ENCODE results near the gene DENND5A. TPM values are rescaled to one million over a fixed set of nuclear protein-coding genes. Genes with fewer than 3 reads are reported as not detected.

DENND5A gene
- total RNA-seq (10 to 100 TPM; 21.5 to 32.1 (median 27.8) TPM), polyA plus RNA-seq (10 to 100 TPM; 20.0 to 27.0 TPM)

GRCh38 chr11:9265211-9266131 lies at the start of gene DENND5A:
Gene DENND5A, minus strand, starts transcription at chr11:9265350. Its CDS starts 281 bp downstream, at chr11:9265069.
- Histone ChIP-seq H3K9me3 (no peaks in the 10 kb centered on the region), H3K36me3 (no peaks in the 10 kb centered on the region), H3K4me1 (peaks cover 0 to 16% (median 6%) of the 10 kb centered on the region in 3 donors), H3K4me3 (peak within 1 kb of the TSS; percentile 65 to 90 (median 76)), H3K27ac (peak within 1 kb of the TSS; percentile 96 to 100 (median 99)), H3K27me3 (no peaks in the 10 kb centered on the region)
- no peak for TF ChIP-seq CTCF (IDR thresholded peaks at IDR 0.05)
- DNase-seq (peak; percentile 86 to 97 (median 91)), FAIRE-seq (no peak), ATAC-seq (peak; percentile 90 to 96 (median 92))
- intact Hi-C loops (cut with DNase I), result no loop called here
- WGBS, 2 donors, result 2% methylated on average over 28 to 63 of the region's 63 CpGs

- H3K27ac ChIP-seq, result peak within 1 kb of the TSS; percentile 68 to 84 (median 78)
- no peaks in the 10 kb centered on the region for H3K36me3 ChIP-seq
- H3K27me3 ChIP-seq, result no peaks in the 10 kb centered on the region
- FAIRE-seq (no peak), DNase-seq (peak; percentile 98 to 99 (median 98)), ATAC-seq (peak; percentile 95 to 99 (median 98))
- peak within 1 kb of the TSS; percentile 67 to 98 (median 93) for H3K4me3 ChIP-seq
- intact Hi-C loops (cut with DNase I), result no loop called here
- H3K9me3 ChIP-seq, result no peaks in the 10 kb centered on the region
- WGBS, 2 donors, result 1% methylated on average over 71 of the region's 71 CpGs
- TF ChIP-seq CTCF (IDR thresholded peaks at IDR 0.05), result no peak
- H3K4me1 ChIP-seq, result peaks cover 0 to 8% (median 4%) of the 10 kb centered on the region in 3 donors
These were observed 49.3 kb upstream of the DENND5A start, which contains the start of gene TMEM41B for GRCh38 chr11:9314291-9315077. Gene TMEM41B, minus strand, starts transcription at chr11:9314593. Its CDS starts 152 bp downstream, at chr11:9314441.

- intact Hi-C loops (cut with DNase I), result no loop called here
- DNase-seq (peak in 1 of 6 donors; percentile 23), FAIRE-seq (no peak), ATAC-seq (peak; percentile 20 to 55 (median 35))
- TF ChIP-seq CTCF (IDR thresholded peaks at IDR 0.05), result no peak
- peaks cover 0 to 8% (median 4%) of the 10 kb centered on the region in 3 donors for H3K4me1 ChIP-seq
- H3K9me3 ChIP-seq, result no peaks in the 10 kb centered on the region
- peak overlapping the region; percentile 67 to 98 (median 93) for H3K4me3 ChIP-seq
- peak overlapping the region; percentile 68 to 84 (median 78) for H3K27ac ChIP-seq
- H3K27me3 ChIP-seq, result no peaks in the 10 kb centered on the region
- WGBS, 2 donors, result 1% methylated on average over 27 of the region's 27 CpGs
- H3K36me3 ChIP-seq, result no peaks in the 10 kb centered on the region
These were observed 48.6 kb upstream of the DENND5A start for GRCh38 chr11:9313648-9314290.

- no peak overlapping the region for H3K4me3 ChIP-seq
- 79 to 82% methylated on average over 3 of the region's 3 CpGs for WGBS, 2 donors
- intact Hi-C loops (cut with DNase I), result no loop called here
- no peak overlapping the region for H3K27ac ChIP-seq
- no peaks in the 10 kb centered on the region for H3K9me3 ChIP-seq
- TF ChIP-seq CTCF (IDR thresholded peaks at IDR 0.05), result no peak
- ATAC-seq (no peak), FAIRE-seq (no peak), DNase-seq (no peak)
- peaks cover 0 to 8% (median 4%) of the 10 kb centered on the region in 3 donors for H3K4me1 ChIP-seq
- H3K36me3 ChIP-seq, result no peaks in the 10 kb centered on the region
- H3K27me3 ChIP-seq, result no peaks in the 10 kb centered on the region
These were observed 45.4 kb upstream of the DENND5A start for GRCh38 chr11:9310485-9311090.
